Measurements from ENCODE around the gene REPS1. TPM values are rescaled to one million over a fixed set of nuclear protein-coding genes. Genes with fewer than 3 reads are reported as not detected.

Gene REPS1
- polyA plus RNA-seq, 3 donors = 11.9 to 36.6 (median 14.0) TPM

DNA sequence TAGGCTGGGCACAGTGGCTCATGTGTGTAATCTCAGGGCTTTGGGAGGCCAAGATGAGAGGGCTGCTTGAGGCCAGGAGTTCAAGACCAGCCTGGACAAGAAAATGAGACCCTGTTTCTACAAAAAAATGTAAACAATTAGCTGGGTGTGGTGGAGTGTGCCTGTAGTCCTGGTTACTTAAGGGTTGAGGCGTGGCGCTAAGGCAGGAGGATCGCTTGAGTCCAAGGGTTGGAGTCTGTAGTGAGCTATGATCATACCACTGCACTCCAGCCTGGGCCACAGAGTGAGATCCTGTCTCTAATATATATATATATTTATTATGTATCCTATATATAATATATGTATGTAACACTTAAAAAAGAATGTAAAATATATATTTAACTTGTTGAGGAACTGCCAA lies 32.6 kb upstream of the REPS1 start:
- Mint-ChIP-seq H3K27me3 (ENCODE audit: low read depth in 3 of 3) (peaks cover 0 to 5% (median 0%) of the 10 kb centered on the region in 3 donors), H3K27ac (no peak overlapping the region), H3K4me1 (peaks cover 14% of the 10 kb centered on the region), H3K4me3 (no peak overlapping the region), H3K36me3 (no peaks in the 10 kb centered on the region), H3K9me3 (peaks cover 0 to 7% (median 0%) of the 10 kb centered on the region in 7 donors)
- H3K9me3 ChIP-seq (replicated peaks in 1 of 2; ENCODE audit: control insufficient read depth in 1 of 2, insufficient read depth in 1 of 2, low read length in 2 of 2) = no peaks in the 10 kb centered on the region
- no peaks in the 10 kb centered on the region for H4K20me1 ChIP-seq (ENCODE audit: insufficient read depth, low read length)
- intact Hi-C loops (cut with micrococcal nuclease) = loop anchor here in 1 of 2 donors (10.0 kb wide), 1 partner anchor 114 kb away; the partner anchor contains the start of gene HECA
- peaks cover 11 to 15% of the 10 kb centered on the region in 2 donors for H3K4me1 ChIP-seq (ENCODE audit: control insufficient read depth in 1 of 2, insufficient read depth in 2 of 2, low read length in 2 of 2)
- H3K27me3 ChIP-seq (ENCODE audit: control insufficient read depth in 2 of 2, insufficient read depth in 2 of 2, low read length in 2 of 2) = no peaks in the 10 kb centered on the region
- H3K9ac ChIP-seq (ENCODE audit: insufficient read depth, low read length, poor library complexity, severe bottlenecking) = no peak overlapping the region
- TF ChIP-seq, protein P1, sequence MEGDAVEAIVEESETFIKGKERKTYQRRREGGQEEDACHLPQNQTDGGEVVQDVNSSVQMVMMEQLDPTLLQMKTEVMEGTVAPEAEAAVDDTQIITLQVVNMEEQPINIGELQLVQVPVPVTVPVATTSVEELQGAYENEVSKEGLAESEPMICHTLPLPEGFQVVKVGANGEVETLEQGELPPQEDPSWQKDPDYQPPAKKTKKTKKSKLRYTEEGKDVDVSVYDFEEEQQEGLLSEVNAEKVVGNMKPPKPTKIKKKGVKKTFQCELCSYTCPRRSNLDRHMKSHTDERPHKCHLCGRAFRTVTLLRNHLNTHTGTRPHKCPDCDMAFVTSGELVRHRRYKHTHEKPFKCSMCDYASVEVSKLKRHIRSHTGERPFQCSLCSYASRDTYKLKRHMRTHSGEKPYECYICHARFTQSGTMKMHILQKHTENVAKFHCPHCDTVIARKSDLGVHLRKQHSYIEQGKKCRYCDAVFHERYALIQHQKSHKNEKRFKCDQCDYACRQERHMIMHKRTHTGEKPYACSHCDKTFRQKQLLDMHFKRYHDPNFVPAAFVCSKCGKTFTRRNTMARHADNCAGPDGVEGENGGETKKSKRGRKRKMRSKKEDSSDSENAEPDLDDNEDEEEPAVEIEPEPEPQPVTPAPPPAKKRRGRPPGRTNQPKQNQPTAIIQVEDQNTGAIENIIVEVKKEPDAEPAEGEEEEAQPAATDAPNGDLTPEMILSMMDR (IDR thresholded peaks at IDR 0.05) = no peak
- no peaks in the 10 kb centered on the region for H3K36me3 ChIP-seq (replicated peaks in 1 of 2; ENCODE audit: control insufficient read depth in 1 of 2, insufficient read depth in 2 of 2, low read length in 2 of 2)
- H3K79me2 ChIP-seq (ENCODE audit: insufficient read depth, low read length) = no peaks in the 10 kb centered on the region
- H3K4me3 ChIP-seq (replicated peaks in 1 of 3; ENCODE audit: low read depth in 2 of 3, low read length in 3 of 3) = no peak overlapping the region
- no peak for DNase-seq
- H3K27ac ChIP-seq (ENCODE audit: low read depth in 1 of 2, low read length in 2 of 2) = no peak overlapping the region
- no peak overlapping the region for H2AFZ ChIP-seq (ENCODE audit: insufficient read depth, low read depth, low read length, poor library complexity, severe bottlenecking)
- no peak overlapping the region for H3K4me2 ChIP-seq (replicated peaks; ENCODE audit: extremely low read depth, low read length, poor library complexity, severe bottlenecking)
- no CpG with 5 or more reads among the region's 3 CpGs for WGBS (ENCODE audit: insufficient coverage)

DNA sequence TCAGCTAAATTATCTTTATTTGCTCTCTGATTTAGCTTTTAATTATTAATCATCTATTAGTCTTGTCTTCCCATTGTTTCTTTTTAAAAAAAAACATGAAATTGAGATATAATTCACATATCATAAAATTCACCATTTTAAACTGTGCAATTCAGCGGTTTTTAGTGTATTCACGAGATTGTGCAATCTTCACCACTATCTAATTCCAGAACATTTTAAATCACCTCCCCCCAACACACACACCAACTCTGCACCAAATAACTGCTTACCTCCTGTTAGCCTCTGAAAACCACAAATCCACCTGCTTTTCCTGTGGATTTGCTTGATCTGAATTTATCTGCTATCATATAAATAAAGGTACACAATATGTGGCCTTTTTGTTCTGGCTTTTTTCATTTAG lies 31.7 kb upstream of the REPS1 start:
- Histone ChIP-seq H3K4me1 (ENCODE audit: control insufficient read depth in 1 of 2, insufficient read depth in 2 of 2, low read length in 2 of 2) (peaks cover 6 to 9% of the 10 kb centered on the region in 2 donors), H3K4me2 (replicated peaks; ENCODE audit: extremely low read depth, low read length, poor library complexity, severe bottlenecking) (no peak overlapping the region), H4K20me1 (ENCODE audit: insufficient read depth, low read length) (no peaks in the 10 kb centered on the region), H3K9me3 (replicated peaks in 1 of 2; ENCODE audit: control insufficient read depth in 1 of 2, insufficient read depth in 1 of 2, low read length in 2 of 2) (no peaks in the 10 kb centered on the region), H2AFZ (ENCODE audit: insufficient read depth, low read depth, low read length, poor library complexity, severe bottlenecking) (no peak overlapping the region), H3K27ac (ENCODE audit: low read depth in 1 of 2, low read length in 2 of 2) (no peak overlapping the region), H3K4me3 (replicated peaks in 1 of 3; ENCODE audit: low read depth in 2 of 3, low read length in 3 of 3) (no peak overlapping the region), H3K9ac (ENCODE audit: insufficient read depth, low read length, poor library complexity, severe bottlenecking) (no peak overlapping the region), H3K27me3 (ENCODE audit: control insufficient read depth in 2 of 2, insufficient read depth in 2 of 2, low read length in 2 of 2) (no peaks in the 10 kb centered on the region), H3K79me2 (ENCODE audit: insufficient read depth, low read length) (no peaks in the 10 kb centered on the region), H3K36me3 (replicated peaks in 1 of 2; ENCODE audit: control insufficient read depth in 1 of 2, insufficient read depth in 2 of 2, low read length in 2 of 2) (no peaks in the 10 kb centered on the region)
- intact Hi-C loops (cut with micrococcal nuclease) = loop anchor here in 1 of 2 donors (10.0 kb wide), 1 partner anchor 115 kb away; the partner anchor contains the start of gene HECA
- H3K9me3 Mint-ChIP-seq = peaks cover 0 to 4% (median 0%) of the 10 kb centered on the region in 7 donors
- H3K27ac Mint-ChIP-seq = no peak overlapping the region
- no peak overlapping the region for H3K4me3 Mint-ChIP-seq
- H3K4me1 Mint-ChIP-seq = peaks cover 14% of the 10 kb centered on the region
- TF ChIP-seq, protein P1 (IDR thresholded peaks at IDR 0.05) = no peak
- 58% methylated on average over 2 of the region's 2 CpGs for WGBS (ENCODE audit: insufficient coverage)
- H3K36me3 Mint-ChIP-seq = no peaks in the 10 kb centered on the region
- H3K27me3 Mint-ChIP-seq (ENCODE audit: low read depth in 3 of 3) = peaks cover 0 to 5% (median 0%) of the 10 kb centered on the region in 3 donors
- DNase-seq = no peak
